T-helper 9 cell (primary cell): ENCODE data around the gene SGCE.

Experiments used
- DNase-seq: peaks from one replicate; pipeline ENCODE4 v3.0.0-alpha.2; 2020

Gene SGCE

DNA sequence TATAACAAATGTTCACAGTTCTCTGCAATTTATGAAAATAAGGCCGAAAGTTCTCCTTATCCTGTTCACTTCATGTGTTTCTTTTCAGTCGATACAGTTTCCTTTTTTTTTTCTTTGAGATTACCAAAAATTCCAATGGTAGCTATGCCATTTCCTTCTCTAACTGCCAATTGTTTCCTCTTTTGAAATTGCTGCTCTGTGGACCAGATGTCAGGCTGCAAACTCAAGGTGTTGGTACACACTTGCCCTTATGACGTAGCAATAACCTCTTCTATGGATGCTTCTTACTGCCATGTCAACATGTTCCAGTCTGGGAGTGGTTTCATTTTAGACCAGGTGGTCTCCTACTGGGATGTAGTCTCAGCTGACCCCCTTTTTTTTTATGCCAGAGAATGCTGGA, 93.4 kb downstream of the SGCE start:
- no peak for DNase-seq

DNA sequence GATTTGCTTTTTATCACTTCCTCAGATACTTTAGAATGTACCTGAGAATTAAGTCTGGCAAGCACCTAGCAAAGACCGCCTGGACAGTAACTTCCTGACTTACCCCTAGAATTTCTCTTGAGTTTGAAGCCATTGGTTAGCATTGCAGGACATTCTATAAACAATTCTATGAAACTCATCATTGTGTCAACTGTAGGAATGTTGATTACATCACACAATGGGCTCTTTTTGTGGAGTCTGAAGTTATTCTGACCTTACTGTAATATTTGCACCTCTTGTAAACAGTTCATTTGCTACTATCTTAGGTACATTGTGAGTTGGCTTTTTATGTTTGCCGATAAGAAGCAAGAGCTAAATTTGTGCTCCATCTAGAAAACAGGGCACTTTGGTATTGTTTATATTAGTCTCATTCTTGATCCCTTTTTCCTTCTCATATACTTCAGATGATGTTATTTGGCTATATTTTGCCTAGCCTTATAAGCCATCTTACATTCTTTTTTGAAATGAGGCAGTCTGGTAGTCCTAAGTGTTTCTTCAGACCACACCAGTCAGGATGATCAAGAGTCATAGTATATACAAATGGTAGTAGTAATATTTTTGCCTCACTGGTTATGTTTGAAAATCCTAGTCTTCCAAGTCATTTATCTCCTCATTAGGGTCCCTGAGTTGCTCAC, 94.0 kb downstream of the SGCE start:
- no peak for DNase-seq

DNA sequence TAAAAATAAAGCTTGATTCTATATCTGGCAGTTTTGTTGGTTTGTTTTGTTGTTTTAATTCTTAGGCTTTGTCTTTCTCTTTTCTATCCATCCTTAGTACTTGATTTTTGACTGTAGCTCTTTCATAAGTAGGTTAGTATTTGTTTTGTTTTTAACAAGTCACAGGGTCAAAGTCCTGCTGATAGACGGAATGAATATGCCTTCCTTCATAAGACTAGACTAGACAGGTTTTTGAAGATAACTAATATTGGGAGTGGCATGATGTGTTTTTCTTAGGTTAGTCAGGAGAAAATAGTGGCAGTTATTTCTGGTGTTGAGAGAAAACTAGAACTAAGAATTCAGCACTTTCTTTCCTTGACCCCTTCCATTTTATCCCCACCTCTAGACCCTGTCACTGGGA, 96.0 kb downstream of the SGCE start:
- DNase-seq = no peak

DNA sequence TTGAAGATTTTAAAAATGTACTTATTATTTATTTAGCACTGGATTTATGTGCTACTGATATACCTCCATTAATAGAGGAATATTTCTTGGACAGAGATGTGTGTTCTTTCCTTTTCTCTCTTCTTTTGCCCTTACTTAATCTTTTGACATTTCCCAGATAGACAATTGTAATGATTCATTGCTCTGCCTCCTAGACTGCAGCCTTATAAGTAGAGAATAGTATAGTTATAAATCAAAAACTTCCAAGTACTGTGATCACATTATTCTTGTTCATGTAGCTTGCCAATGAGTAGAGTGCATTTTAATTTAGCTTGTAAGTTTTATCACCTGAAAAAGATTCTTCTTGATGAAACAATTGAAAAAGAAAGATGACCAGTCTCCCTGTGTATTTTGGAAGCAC, 98.7 kb downstream of the SGCE start:
- DNase-seq = no peak

DNA sequence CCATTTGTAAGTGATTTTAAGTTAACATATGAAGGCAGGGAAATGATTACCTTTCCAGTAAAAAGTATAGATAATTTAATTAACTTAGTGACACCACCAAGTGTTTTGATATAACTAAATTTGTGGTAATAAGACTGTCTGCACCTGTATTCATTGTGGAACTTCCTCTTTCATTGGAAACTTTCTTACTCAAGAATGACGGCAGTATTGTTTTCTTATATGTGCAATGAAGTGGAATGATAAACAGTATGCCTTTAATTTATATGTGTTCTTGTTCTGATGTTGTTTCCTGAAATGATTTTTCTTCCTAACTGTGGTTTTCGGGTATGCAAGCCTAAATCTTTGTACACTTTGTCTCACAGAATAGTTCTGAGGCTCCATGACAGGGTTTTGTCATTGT, 99.9 kb downstream of the SGCE start:
- DNase-seq = no peak

DNA sequence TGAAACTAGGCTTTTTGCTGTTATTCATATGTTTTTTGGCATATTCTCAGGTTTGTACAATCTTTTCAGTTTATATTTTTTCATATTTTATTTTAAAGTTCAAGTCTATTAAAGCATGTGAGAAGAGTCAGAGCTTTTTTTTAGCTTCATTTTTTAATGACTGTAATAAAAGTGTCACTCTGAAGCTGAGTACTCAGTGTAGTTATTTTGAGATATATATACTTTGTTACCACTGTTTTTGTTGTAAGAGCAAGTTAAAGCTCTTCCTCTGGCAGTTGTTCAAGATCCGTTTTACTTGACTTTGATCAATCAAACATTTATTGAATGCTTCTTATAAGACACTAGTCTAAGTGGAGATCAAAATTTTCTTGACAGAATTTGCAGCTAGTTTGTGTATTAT, 108.8 kb downstream of the SGCE start:
- DNase-seq = no peak

DNA sequence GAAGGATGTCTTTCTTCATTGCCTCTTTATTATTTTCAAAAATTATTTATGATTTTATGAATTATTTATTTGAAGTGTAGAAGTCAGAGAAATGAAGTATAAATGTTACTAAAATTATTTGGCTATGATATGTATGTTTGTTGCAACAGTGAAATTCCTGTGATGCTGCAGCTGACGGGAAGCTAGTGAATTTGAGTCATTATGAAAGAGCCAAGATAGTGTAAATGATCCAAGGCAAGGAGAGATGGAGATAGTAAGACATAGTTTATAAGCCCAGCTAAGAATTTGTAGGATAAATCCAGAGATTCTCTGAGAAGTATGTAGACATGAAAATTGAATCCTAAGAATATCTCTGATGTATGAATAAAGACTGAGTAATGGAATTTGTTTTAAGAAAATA, 115.5 kb downstream of the SGCE start:
- DNase-seq = no peak
